ENCODE measurements around the gene PSMC2.

PSMC2 gene

GRCh38 chr7:103347507-103348267, at the start of gene PSMC2:
Gene PSMC2 (plus strand): TSS chr7:103347643. CDS start chr7:103347712, 69 bp downstream.
- H3K9me3 Mint-ChIP-seq = no peaks in the 10 kb centered on the region
- peak; percentile 75 for DNase-seq
- peaks cover 10% of the 10 kb centered on the region for H3K36me3 Mint-ChIP-seq (ENCODE audit: low read depth)
- peak within 1 kb of the TSS; percentile 100 for H3K4me3 Mint-ChIP-seq
- peaks cover 6% of the 10 kb centered on the region for H3K27me3 Mint-ChIP-seq (ENCODE audit: low read depth, poor library complexity)
- peaks cover 36% of the 10 kb centered on the region for H3K4me1 Mint-ChIP-seq
- TF ChIP-seq, protein P1, sequence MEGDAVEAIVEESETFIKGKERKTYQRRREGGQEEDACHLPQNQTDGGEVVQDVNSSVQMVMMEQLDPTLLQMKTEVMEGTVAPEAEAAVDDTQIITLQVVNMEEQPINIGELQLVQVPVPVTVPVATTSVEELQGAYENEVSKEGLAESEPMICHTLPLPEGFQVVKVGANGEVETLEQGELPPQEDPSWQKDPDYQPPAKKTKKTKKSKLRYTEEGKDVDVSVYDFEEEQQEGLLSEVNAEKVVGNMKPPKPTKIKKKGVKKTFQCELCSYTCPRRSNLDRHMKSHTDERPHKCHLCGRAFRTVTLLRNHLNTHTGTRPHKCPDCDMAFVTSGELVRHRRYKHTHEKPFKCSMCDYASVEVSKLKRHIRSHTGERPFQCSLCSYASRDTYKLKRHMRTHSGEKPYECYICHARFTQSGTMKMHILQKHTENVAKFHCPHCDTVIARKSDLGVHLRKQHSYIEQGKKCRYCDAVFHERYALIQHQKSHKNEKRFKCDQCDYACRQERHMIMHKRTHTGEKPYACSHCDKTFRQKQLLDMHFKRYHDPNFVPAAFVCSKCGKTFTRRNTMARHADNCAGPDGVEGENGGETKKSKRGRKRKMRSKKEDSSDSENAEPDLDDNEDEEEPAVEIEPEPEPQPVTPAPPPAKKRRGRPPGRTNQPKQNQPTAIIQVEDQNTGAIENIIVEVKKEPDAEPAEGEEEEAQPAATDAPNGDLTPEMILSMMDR (IDR thresholded peaks at IDR 0.05) = no peak
- peak within 1 kb of the TSS; percentile 100 for H3K27ac Mint-ChIP-seq

DNA sequence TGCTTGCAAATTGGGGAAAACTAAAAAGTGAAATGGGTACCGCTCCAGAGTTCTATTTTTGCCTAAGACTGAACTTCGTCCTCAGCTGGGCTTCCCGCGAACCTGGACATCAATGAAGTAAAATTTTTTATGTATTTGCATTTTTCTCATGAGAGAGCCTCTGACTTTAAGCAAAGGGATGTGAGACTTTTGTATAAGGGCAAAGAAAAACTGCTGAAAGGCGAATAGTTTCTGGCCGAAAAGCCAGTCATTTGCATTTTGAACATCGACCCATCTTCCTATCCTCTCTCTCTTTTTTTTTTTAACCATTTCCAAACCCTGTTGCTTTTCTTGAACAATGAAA, 49.6 kb upstream of the PSMC2 start:
- Mint-ChIP-seq H3K27me3 (ENCODE audit: low read depth, poor library complexity) (peaks cover 18% of the 10 kb centered on the region), H3K9me3 (peaks cover 4% of the 10 kb centered on the region), H3K36me3 (ENCODE audit: low read depth) (peaks cover 37% of the 10 kb centered on the region), H3K4me1 (peaks cover 23% of the 10 kb centered on the region), H3K4me3 (peak overlapping the region; percentile 91), H3K27ac (peak overlapping the region; percentile 44)
- TF ChIP-seq, protein P1 (IDR thresholded peaks at IDR 0.05) = no peak
- no peak for DNase-seq

DNA sequence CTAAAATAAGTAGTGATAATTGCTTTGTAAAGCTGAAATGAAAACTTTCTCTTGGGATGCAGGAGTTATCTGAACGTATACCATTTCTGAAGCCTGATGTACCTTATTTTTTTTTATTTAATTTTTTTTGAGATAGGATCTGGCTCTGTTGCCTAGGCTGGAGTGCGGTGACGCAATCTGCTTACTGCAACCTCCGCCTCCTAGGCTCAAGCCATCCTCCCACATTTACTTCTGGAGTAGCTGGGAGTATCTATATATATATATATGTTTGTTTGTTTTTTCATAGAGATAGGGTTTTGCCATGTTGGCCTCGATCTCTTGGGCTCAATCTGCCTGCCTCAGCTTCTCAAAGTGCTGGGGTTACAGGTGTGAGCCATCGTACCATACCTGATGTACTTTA, 47.8 kb upstream of the PSMC2 start:
- TF ChIP-seq, protein P1 (IDR thresholded peaks at IDR 0.05) = no peak
- Mint-ChIP-seq H3K4me1 (peaks cover 23% of the 10 kb centered on the region), H3K9me3 (peaks cover 4% of the 10 kb centered on the region), H3K36me3 (ENCODE audit: low read depth) (peaks cover 55% of the 10 kb centered on the region), H3K27me3 (ENCODE audit: low read depth, poor library complexity) (peaks cover 2% of the 10 kb centered on the region), H3K4me3 (no peak overlapping the region), H3K27ac (no peak overlapping the region)
- no peak for DNase-seq

DNA sequence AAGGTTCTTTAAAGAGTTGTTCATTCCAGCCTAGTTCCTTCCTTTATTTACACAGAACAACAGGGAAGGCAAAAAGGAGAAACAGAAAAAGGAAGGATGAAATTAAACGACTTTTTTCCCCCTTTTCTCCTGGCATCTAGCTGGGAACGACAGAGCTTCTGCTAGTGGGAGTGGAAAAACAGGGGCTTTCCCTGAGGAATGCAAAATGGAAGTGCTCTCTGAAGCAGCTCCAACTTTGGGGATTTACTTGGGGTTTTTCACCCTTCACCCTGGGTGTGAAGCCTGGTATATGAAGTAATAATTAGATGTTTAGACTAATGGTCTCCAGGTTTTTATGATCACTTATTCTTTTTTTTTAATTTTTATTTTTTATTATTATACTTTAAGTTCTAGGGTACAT, 46.0 kb upstream of the PSMC2 start:
- DNase-seq = no peak
- Mint-ChIP-seq H3K27ac (no peak overlapping the region), H3K4me1 (peaks cover 23% of the 10 kb centered on the region), H3K9me3 (no peaks in the 10 kb centered on the region), H3K4me3 (no peak overlapping the region), H3K36me3 (ENCODE audit: low read depth) (peaks cover 66% of the 10 kb centered on the region), H3K27me3 (ENCODE audit: low read depth, poor library complexity) (no peaks in the 10 kb centered on the region)
- TF ChIP-seq, protein P1 (IDR thresholded peaks at IDR 0.05) = no peak

- TF ChIP-seq, protein P1 (IDR thresholded peaks at IDR 0.05) = no peak
- DNase-seq = no peak
- Mint-ChIP-seq H3K9me3 (no peaks in the 10 kb centered on the region), H3K27ac (no peak overlapping the region), H3K36me3 (ENCODE audit: low read depth) (peaks cover 79% of the 10 kb centered on the region), H3K4me3 (no peak overlapping the region), H3K27me3 (ENCODE audit: low read depth, poor library complexity) (no peaks in the 10 kb centered on the region), H3K4me1 (no peaks in the 10 kb centered on the region)
Observed at GRCh38 chr7:103307503-103308231, 39.8 kb upstream of the PSMC2 start.

All from nephron progenitor cell (in vitro differentiated cells).